ENCODE measurements around the gene NDUFB10. TPM values are rescaled to one million over a fixed set of nuclear protein-coding genes. Genes with fewer than 3 reads are reported as not detected.

NDUFB10 gene
- total RNA-seq, 4 donors from 2014 or later, result 214 to 400 (median 243) TPM

DNA sequence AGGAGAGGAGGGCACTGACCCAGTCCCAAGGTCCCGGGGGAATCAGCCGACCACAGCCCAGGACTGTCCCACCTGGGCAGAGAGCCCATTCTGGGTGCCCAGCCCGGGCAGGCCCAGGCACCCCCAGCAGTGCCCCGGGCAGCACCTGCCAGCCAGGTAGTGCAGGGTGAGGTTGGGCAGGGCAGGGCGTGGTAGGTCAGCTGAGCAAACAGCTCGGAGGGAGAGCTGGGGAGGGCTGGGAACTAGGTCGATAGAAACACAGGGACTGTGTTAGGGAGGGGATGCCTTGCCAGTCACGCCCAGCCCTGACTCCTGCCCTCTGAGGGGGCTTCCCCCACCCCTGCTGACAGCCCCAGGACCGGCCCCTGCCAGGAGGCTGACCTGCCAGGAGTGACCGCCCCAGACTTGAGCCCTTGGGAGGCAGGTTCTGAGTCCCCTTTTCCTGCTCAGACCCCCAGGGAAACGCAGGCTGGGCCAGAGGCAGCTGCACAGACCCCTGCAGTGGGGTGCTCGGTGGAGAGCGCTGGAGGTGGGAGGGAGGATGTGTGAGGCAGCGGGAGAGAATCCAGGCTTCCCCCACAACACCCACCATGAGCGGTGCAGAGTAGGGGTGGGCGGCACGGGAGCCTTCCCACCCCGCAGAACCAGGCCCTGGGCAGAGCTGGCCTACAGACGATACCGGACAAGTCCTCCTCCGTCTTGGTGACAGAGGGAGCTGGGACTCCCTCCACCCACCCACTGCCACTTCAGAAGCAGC lies 45.8 kb upstream of the NDUFB10 start:
- H3K27ac ChIP-seq, result no peak overlapping the region
- no peak for ATAC-seq
- H3K4me1 ChIP-seq, result peaks cover 0 to 9% (median 0%) of the 10 kb centered on the region in 3 donors
- no peaks in the 10 kb centered on the region for H3K36me3 ChIP-seq
- TF ChIP-seq POLR2AphosphoS5 (IDR thresholded peaks at IDR 0.05) (no peak), EP300 (IDR thresholded peaks at IDR 0.05) (no peak), POLR2A (IDR thresholded peaks at IDR 0.05) (no peak)
- TF ChIP-seq, protein P1, sequence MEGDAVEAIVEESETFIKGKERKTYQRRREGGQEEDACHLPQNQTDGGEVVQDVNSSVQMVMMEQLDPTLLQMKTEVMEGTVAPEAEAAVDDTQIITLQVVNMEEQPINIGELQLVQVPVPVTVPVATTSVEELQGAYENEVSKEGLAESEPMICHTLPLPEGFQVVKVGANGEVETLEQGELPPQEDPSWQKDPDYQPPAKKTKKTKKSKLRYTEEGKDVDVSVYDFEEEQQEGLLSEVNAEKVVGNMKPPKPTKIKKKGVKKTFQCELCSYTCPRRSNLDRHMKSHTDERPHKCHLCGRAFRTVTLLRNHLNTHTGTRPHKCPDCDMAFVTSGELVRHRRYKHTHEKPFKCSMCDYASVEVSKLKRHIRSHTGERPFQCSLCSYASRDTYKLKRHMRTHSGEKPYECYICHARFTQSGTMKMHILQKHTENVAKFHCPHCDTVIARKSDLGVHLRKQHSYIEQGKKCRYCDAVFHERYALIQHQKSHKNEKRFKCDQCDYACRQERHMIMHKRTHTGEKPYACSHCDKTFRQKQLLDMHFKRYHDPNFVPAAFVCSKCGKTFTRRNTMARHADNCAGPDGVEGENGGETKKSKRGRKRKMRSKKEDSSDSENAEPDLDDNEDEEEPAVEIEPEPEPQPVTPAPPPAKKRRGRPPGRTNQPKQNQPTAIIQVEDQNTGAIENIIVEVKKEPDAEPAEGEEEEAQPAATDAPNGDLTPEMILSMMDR (IDR thresholded peaks at IDR 0.05), result no peak
- H3K27me3 ChIP-seq, result peaks cover 75% of the 10 kb centered on the region
- WGBS, 2 donors (ENCODE audit: low coverage in 1 of 2), result no CpG with 5 or more reads among the region's 21 CpGs
- no peaks in the 10 kb centered on the region for H3K9me3 ChIP-seq
- H3K4me3 ChIP-seq, result no peak overlapping the region

- peaks cover 75% of the 10 kb centered on the region for H3K27me3 ChIP-seq
- no peak for TF ChIP-seq EP300 (IDR thresholded peaks at IDR 0.05)
- TF ChIP-seq, protein P1 (IDR thresholded peaks at IDR 0.05), result no peak
- no peak for TF ChIP-seq POLR2A (IDR thresholded peaks at IDR 0.05)
- TF ChIP-seq POLR2AphosphoS5 (IDR thresholded peaks at IDR 0.05), result no peak
- 48% methylated on average over 2 of the region's 15 CpGs; no CpG with 5 or more reads in 1 of the 2 donors for WGBS, 2 donors (ENCODE audit: low coverage in 1 of 2)
These were observed 45.2 kb upstream of the NDUFB10 start for GRCh38 chr16:1914084-1914608.

GRCh38 chr16:1914988-1915387 lies 44.4 kb upstream of the NDUFB10 start:
- no peaks in the 10 kb centered on the region for H3K36me3 ChIP-seq
- no peak overlapping the region for H3K27ac ChIP-seq
- no peak for ATAC-seq
- H3K9me3 ChIP-seq, result no peaks in the 10 kb centered on the region
- TF ChIP-seq POLR2AphosphoS5 (IDR thresholded peaks at IDR 0.05) (no peak), POLR2A (IDR thresholded peaks at IDR 0.05) (no peak)
- no peak overlapping the region for H3K4me3 ChIP-seq
- WGBS, 2 donors (ENCODE audit: low coverage in 1 of 2), result 43% methylated on average over 4 of the region's 8 CpGs; no CpG with 5 or more reads in 1 of the 2 donors
- peaks cover 75% of the 10 kb centered on the region for H3K27me3 ChIP-seq
- H3K4me1 ChIP-seq, result peaks cover 0 to 14% (median 0%) of the 10 kb centered on the region in 3 donors

More at GRCh38 chr16:1914084-1914608, 45.2 kb upstream of the NDUFB10 start:
- Histone ChIP-seq H3K4me1 (peaks cover 0 to 14% (median 0%) of the 10 kb centered on the region in 3 donors), H3K9me3 (no peaks in the 10 kb centered on the region), H3K36me3 (no peaks in the 10 kb centered on the region), H3K4me3 (no peak overlapping the region), H3K27ac (no peak overlapping the region)
- ATAC-seq, result no peak

DNA sequence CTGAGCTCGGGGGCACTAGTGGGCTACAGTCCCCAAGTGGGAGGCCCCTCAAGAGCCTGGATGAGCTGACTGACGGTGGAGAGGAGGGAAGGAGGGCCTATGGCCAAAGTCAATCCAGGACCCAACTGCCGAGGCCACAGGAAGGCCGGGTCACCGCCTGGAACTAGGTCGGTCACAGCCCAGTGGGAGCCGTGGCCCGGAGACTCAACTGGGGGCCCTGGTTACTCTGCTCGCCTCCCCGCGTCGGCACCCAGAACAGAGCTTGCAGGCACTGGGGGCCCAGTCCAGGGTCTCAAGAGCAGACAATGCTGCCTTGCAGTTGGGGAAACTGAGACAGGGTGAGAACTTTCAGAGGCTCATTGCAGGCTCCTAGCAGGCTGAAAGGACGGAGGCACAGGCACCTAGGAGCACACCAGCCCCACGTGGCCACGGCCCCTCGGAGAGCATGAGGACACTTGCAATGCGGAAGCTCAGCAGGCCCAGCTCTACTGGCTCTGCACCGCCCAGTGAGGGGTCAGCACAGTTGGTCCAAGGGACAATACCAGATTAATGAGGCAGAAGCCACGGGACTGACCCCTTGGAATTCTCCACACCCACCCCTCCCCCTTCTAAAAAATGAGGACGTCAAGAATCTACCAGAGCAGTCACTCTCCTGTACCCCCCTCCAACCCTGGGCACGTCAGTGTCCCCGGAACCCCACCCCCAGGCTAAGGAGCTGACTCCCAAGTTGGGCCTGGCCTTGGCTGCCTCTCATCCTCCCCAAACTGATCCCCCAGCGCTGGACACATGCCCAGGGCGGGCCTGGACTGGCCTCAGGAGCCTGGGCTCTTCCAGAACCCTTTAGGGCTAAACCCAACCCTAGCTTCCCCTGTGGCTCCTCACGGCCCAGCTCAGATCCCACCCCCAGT lies 43.4 kb upstream of the NDUFB10 start:
- Histone ChIP-seq H3K27ac (no peak overlapping the region), H3K4me1 (peaks cover 0 to 14% (median 0%) of the 10 kb centered on the region in 3 donors), H3K4me3 (no peak overlapping the region), H3K36me3 (no peaks in the 10 kb centered on the region), H3K27me3 (peaks cover 81% of the 10 kb centered on the region), H3K9me3 (no peaks in the 10 kb centered on the region)
- no peak for ATAC-seq
- TF ChIP-seq, protein P1 (IDR thresholded peaks at IDR 0.05), result no peak
- TF ChIP-seq POLR2AphosphoS5 (IDR thresholded peaks at IDR 0.05), result no peak
- no peak for TF ChIP-seq POLR2A (IDR thresholded peaks at IDR 0.05)
- TF ChIP-seq EP300 (IDR thresholded peaks at IDR 0.05), result no peak
- WGBS, 2 donors (ENCODE audit: low coverage in 1 of 2), result 0 to 53% methylated on average over 1 to 3 of the region's 25 CpGs

GRCh38 chr16:1916640-1916990 lies 42.7 kb upstream of the NDUFB10 start:
- TF ChIP-seq POLR2AphosphoS5 (IDR thresholded peaks at IDR 0.05), result no peak
- TF ChIP-seq, protein P1 (IDR thresholded peaks at IDR 0.05), result no peak
- peaks cover 87% of the 10 kb centered on the region for H3K27me3 ChIP-seq
- ATAC-seq, result no peak
- no peaks in the 10 kb centered on the region for H3K36me3 ChIP-seq
- no peaks in the 10 kb centered on the region for H3K9me3 ChIP-seq
- WGBS, 2 donors (ENCODE audit: low coverage in 1 of 2), result 10 to 20% methylated on average over 1 to 2 of the region's 5 CpGs
- H3K4me1 ChIP-seq, result peaks cover 0 to 14% (median 0%) of the 10 kb centered on the region in 3 donors
- H3K4me3 ChIP-seq, result no peak overlapping the region
- H3K27ac ChIP-seq, result no peak overlapping the region
